Stimulated activated CD8-positive, alpha-beta memory T cell treated with anti-CD3 and anti-CD28 coated beads, Interleukin-7, amount 100 ng/mL, for 24 hours (primary cell): ENCODE data around the gene JPH2.

Experiments used
- DNase-seq: peaks from one replicate; pipeline ENCODE4 v3.0.0-alpha.2; 2020; ENCODE audit warnings: low read depth

The JPH2 gene

DNA sequence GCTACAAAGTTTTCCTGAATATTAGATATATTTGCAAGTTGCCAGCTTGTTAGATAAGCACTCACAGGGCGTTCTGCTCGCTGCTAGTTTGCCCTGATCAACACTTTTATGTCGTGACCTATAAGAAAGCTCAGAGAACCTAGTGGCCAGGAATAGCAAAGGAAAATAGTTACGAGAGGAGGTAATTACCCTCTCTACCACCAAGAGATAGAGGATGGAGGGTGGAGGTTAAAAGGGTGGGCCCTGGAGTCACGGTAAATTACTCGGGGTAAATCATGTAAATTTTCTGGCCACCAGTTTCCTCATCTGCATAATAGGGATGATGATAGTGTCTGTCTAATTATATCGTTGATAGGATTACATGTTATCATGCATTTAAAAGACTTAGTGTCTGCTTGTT lies 87.2 kb downstream of the JPH2 start:
- DNase-seq = no peak

DNA sequence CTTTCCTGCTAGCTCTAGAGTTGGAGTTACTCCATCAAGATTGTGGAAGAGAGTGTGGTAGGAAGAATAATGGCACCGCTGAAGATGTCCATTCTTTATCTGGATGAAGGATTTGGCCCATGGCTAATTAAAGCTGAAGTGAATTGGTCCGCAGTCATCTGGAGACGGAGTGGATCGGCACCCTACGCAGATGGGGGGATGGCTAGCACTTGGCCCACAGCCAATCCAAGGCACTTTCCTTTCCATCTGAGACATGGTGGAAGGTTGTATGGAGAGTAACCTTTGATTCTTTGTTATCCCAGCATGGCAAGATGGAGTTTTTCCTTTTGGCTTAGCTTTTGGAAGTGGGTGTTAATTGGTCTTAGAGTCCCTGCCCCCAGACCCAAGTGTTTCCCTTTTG lies 88.3 kb downstream of the JPH2 start:
- no peak for DNase-seq

DNA sequence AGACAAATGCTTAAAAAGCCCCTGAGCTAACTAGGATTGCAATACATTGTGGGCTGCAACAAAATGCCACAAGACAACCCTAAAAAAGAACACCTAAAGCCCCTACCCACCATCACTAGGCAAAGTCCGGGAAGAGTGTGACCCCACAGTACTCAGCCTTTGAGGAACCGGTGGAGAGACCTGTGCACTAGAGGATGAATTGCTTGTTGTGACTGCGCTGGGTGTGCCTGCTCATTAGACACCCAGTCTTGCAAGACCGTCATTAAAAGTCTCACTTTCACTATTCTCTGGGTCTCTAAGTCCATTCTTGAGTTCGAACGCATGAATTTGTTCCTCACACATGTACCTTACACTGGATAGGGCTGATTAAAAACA lies 88.7 kb downstream of the JPH2 start:
- DNase-seq = no peak

DNA sequence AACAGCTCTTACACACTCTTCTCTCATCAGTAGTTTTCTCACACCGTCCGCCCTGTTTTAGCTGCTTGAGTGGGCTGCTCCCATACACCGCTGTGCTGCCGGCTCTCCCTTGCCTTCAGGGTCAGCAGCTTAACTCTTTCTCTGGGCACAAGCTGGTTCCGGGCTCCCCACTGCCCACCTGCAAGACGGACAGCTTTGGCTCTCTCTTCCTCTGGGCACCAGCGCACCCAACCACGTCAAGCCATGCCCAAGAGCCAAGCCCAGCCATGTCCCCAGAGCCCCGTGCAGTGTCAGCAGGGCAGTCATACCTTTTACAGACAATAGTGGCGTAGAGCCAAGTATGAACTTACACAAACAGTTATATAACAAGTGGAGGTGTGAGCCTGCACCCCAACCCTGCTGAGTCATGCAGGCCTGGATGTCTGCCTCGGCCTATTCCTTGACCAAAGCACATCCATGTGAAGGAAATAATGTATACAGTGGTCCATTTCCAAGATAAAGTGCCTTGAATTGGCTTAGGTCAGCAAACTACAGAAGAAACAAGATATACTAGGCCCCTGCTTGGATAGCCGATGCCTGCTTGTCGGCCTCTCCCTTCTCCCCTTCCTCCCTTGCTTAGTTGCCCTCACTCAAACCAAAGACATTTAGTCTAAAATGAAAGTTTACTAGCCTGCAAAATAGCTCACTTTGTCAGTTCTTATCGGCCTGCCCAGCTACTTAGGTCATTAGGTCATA lies 89.3 kb downstream of the JPH2 start:
- no peak for DNase-seq

DNA sequence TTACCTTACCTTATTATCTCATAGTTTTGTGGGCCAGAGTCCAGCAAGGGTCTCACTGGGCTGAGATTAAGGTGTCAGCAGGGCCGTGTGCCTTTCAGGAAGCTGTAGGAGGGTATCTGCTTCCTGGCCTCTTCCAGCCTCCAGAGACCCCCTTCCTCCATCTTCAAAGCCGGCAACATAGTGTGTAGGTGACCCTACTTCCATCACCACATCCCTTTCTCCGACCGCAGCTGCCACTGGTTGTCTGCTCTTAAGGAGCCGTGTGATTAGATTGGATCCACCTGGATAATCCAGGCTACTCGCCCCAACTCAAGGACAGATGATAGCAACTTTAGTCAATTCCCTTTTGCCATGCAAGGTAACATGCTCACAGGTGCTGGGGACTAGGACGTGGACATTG lies 91.2 kb downstream of the JPH2 start:
- no peak for DNase-seq

DNA sequence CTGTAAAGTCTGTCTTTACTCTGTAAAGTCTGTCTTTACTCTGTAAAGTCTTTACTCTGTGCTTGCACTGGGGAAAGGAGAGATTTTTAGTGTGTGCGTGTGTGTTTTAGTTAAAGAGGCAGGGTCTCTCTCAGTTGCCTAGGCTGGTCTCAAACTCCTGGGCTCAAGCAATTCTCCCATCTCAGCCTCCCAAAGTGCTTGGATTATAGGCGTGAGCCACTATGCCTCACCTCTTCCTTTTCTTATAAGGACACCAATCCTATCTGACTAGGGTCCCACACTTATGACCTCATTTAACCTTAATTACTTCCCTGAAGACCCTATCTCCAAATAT lies 93.8 kb downstream of the JPH2 start:
- DNase-seq = no peak

DNA sequence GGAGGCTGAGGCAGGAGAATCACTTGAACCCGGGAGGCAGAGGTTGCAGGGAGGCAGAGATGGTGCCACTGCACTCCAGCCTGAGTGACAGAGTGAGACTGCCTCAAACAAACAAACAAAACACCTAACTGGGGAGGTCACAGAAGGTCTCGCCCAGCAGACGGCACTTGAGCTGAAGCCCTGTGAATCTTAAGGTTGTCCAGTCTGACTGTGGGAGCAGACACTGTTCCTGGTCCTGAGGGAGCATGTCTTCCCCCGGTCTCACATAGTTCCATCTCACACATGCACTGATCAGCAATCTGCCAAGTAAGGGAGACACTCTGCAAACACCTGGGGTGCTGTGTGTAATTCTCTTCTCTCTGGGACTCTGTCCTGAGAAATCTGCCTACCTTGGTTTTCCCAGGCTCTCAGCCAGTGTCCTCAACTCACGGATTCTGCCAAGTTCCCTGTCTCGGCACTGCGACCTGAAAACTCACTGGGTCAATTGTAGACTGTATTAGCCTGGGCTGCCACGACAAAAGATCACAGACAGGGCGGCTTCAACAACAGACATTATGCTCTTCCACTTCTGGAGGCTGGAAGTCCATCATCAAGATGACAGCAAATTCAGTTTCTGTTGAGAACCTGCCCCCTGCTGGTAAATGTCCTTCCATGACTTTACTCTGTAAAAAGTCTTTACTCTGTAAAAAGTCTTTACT lies 94.3 kb downstream of the JPH2 start:
- no peak for DNase-seq

DNA sequence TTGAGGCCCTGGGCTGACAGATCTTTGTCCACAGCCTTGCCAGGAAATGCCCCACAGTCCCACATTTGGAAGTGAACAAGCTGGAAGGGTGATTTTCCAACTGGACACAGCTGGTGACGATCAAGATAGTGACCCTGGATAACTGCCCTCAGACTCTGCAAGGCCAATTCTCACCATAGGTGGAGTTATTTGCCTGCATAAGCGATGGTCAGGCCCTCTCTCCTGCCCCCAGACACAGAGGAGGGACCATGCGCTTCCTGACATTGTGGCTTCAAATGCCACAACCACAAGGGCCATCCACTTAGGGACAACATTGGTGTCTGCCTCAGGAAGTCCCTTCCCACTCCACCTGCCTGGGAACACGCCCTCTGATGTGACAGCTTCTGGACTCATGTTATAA lies 96.0 kb downstream of the JPH2 start:
- no peak for DNase-seq

DNA sequence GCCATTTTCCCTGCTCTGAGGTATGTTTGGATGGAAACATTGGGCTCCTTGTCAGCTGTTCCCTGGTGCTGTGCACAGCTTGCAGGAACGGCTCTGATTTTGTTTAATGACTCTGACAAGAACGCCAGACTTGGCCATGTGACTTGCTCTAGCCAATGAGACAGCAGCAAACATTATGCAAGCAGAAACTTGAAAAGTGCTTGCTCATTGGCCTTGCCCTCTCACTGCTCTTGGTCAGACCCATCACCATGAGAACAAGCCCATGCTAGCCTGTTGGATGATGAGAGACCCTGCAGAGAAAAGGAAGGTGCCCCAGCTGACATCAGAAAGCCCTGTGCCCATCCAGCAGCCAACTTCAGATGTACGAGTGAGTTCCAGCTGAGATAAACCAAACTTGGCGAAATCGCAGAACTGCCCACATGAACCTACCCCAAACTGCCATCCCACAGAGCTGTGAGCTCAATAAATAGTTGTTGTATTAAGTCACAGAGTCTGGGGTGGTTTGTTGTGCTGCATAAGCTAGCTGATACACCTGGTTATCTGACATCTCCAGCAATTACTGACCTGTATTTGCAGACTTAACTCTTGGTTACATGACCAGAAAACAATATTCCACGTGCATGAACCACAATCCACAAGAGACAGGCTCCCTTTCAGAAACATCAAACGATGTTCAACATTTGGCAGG lies 96.9 kb downstream of the JPH2 start:
- DNase-seq = no peak

DNA sequence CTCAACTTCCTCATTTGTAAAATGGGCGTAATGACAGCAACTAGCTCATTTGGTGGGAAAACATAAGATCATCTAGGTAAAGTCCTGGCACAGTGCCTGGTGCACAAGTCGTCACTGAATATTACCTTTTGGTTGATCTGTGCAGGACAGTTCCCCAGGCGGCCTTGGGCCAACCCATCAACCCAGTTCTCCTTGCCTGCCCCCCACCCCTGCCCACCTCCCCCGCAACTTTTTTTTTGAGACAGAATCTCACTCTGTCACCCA lies 99.2 kb downstream of the JPH2 start:
- DNase-seq = no peak

DNA sequence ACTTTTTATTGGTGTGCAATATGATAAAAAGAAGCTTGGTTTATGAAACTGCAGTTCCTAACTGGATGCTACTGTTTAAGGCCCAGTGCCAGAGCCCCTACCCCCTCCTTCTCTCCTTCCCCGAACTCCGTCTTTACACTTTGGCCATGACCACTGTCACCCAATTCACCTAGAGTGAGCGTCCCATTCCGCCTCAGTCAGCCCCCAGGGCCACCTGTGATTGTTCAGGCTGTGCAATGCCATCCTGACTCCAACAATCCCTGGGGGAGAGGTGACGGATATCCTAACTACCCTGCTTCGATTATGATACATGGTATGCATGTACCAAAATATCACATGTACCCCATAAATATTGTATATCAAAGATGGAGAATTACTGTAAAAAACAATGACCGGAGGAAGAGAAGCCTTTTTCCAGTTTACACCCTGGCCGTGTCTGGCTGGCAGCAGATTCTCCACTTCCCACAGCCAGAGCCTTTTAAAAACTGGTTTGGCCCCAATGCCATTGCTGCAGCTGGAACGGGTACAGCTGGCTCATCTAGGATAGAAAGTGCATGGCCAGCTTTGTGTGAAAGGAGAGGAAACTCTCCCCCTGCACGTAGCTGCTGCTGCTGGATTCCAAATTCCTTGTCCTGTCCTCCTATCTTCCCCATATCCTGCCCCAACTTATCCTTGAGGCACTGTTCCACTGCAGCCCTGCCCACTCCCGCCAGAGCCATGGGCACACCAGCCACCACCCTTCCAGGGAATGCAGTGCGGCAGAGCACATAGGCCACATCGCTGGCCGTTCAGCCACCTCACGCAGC lies 99.7 kb downstream of the JPH2 start:
- no peak for DNase-seq

DNA sequence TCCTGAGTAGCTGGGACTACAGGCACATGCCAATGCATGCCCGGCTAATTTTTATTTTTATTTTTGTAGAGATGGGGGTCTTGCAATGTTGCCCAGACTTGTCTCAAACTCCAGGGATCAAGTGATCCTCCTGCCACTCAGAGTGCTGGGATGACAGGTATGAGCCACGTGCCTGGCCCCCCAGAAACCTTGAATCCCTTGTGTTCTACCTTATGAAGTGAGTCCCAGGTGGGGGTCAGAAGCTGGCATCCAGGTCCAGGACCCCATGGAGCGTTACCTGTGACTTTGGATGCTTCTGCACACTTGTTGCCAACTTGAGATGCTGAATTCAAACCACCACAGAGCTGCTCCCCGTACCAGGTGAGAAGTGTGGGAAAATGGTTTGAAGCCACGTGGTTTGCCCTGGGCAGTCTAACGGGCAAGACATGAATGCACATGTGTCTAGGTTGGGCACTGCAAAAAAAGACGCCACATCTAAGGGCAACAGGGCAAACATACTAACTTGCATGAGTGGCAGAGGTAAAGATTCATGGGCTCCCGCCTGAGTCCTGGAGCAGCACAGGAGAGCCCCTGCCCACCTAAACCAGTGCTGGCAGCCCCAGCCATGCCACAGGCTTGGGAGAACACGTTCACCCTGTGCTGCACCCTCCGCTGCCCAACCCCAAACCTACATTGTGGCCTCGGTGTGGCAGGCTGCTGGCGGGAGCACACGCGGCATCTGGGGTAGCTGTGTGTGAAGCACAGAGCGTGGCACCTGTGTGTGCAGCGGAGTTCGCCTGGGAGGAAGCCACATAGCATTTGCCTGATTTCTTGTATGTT lies 101.2 kb downstream of the JPH2 start:
- DNase-seq = no peak

DNA sequence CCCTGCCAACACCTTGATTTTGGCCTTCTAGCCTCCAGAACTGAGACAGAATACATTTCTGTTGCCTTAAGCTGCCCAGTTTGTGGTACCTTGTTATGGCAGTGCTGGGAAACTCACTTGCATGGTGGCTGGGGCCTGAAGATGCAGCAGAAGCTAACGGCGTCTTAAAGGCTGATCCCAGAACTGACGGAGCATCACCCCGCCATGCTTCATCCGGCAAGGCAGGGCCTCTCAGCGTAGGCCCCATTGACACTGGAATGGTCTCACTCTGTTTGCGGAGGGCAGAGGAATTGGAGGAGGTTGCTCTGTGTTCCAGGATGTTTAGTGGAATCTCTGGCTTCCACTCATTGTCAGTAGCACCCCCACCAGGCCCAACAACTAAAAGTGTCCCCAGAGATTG lies 102.1 kb downstream of the JPH2 start:
- DNase-seq = no peak

DNA sequence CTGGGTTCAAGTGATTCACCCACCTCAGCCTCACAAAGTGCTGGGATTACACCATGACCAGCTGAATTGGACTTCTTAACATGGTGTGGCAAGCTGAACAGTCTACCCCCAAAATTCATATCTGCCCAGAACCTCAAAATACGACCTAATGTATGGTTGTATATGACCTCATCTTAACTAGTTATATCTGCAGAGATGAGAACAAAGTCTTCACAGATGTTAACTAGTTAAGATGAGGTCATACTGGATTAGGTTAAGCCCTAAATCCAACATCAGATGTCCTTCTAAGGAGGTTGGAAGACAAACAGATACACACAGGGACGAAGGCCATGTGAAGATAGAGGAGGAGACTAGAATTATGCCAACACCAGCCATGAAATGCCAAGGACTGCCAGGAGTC lies 102.5 kb downstream of the JPH2 start:
- no peak for DNase-seq

DNA sequence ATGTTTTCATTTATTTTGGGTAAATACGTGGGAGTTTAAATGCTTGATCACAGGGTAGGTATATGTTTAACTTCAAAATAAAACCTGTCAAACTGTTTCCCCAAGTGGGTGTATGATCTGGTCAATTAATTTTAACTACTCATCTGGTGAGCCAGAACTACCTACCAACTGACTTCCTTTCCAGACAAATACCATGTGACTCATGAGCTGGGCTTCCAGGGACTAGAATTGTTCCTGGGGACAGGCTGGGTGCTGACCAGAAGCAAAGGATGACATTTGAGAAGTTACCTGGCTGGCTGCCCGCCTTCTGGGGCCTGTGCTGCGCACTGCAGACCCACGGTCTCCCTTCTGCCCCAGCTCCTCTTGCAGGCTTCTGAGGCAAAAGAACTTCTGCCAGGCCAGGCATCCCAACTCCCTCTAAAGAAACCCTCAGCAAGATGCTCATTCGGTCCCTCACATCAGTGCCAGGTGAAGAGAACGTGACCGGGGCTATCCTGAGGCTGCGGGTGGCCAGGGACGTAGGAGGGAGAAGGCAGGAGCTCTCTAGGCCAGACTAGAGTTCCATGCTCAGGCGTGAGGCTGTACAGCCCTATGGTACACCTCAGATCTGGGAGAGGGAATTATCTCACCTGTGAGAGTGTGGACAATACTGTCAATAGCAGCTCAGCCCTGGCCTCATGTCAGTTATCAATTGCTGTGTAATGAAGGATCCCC lies 103.6 kb downstream of the JPH2 start:
- no peak for DNase-seq

DNA sequence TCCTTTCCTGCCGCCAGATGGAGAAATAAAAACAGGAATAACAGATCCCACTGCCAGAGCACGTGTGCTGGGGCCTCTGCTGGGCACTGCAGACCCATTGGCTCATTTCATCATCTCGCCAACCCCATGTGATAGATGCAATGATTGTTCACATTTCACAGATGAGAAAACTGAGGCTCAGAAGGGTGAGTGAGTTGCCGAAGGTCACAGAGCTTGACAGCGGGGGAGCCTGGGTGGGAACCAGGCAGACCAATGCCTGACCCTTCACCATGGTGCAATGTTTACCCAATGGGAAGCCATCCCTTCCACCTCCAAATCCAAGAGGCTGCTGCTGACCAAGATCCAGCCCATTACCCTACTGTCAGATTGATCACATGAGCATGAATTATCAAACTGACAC lies 105.1 kb downstream of the JPH2 start:
- DNase-seq = no peak

DNA sequence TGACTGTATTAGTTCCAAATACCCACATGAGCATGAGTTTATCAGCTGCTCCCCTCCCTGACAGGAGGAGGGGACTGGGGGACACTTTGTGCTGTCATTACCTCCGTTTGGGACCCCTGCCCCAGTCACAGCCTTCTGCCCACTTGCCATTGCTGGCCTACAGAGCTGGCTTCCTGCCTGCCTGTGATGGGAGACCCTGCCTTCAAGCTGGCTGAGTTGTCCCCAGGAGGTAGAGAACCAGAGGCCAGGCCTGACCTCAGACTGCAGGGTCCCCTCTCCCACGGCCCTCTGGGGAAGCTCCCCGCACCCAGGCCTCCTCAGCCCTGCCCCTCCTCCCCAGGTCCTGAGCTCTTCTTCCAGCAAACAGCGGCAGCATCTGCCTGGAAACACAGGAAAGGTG lies 105.5 kb downstream of the JPH2 start:
- DNase-seq = no peak

DNA sequence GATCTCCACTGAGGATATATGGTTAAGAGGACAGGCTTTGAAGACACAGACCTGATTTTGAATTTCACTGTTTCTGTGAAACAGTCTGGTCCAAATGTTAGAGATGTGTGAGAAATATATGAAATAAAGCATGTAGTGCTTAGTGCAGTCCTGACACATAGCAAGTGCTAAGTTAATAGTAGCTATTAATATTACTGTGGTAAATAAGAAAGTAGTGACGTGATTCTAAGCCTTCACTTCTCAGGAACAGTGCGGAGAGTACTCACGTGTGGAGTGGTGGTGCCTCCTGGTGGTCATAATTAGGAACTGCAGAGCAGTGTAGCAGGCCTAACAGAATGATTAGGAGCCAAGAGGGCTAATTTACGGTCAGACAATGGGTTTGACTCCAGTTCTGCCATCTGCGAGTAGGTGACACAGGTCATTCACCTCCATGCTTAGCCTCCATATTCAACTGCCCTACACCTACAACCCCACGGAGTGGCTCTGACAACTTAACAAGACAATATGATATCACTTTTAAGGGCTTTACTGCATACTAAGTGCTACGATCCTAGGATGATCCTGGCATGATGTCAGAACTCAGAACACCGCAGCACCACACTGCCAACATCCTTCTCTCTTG lies 106.2 kb downstream of the JPH2 start:
- peak; percentile 55 for DNase-seq

DNA sequence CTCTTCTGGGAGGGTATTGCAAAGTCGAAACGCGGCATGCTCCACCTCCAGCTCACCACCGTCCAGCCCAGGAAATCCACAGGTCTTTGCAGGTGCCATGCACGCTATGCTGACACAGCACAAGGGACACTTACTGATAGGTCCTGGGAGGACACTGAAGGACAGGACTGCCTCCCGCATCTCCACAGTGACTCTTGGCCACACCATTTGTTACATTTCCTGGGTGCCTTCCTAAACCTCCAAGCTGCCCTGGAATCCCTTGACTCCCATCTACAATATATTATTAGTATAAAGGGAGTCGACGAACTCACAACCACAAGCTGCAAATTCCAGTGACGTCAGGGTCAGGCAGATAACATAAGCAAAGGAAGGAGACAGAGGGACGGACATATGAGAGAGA lies 106.9 kb downstream of the JPH2 start:
- DNase-seq = no peak

DNA sequence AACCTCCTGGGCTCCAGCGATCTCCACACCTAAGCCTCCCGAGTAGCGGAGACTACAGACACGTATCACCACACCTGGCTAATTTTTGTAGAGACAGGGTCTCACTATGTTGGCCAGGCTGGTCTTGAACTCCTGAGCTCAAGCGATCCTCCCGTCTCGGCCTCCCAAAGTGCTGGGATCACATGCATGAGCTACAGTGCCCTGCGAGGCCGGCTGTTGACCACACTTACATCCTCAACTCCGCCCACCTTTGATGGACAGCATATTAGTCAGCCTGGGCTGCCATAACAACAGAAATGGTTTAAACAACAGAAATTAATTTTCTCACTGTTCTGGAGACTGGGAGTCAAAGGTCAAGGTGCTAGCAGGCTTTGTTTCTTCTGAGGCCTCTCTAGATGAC lies 107.7 kb downstream of the JPH2 start:
- no peak for DNase-seq

DNA sequence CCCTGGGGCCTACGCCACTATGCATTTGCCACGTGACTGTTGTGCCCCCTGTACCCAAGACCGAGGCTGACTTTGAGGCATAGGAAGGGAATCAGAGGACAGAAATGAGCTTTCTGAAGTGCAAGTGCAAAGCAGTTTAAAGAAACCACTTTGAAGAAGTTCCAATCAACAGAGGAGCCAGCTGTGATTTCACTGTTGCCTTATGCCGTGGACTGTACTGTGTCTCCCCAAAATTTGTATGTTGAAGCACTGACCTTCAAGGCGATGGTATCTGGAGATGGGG lies 111.1 kb downstream of the JPH2 start:
- no peak for DNase-seq
